AG09319 (cell line): ENCODE data around the gene ATG3.

Source experiments
- DNase-seq: peaks from one replicate; pipeline ENCODE4 v3.0.0-alpha.2; 2010; ENCODE audit warnings: low read depth; ENCODE audit errors: extremely low read depth
- TF ChIP-seq, protein P1 (sequence below): IDR thresholded peaks from 2 replicates; pipeline ENCODE4 v1.5.1; 2011; ENCODE audit warnings: low read depth, mild to moderate bottlenecking, inconsistent platforms, low read length, moderate library complexity

The ATG3 gene

DNA sequence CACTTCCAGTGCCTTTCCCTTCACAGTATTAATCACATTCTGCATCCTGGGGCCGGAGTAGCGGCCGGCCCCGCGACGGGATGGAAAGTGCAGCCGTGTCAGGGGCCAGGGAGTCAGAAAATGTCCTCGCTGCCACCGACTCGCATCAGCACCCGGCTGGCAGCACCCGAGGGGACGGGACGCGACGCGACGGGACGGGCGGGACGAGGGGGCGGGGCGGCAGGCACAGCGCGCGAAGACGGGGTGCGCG, 353 bp downstream of the ATG3 start:
- TF ChIP-seq, protein P1, sequence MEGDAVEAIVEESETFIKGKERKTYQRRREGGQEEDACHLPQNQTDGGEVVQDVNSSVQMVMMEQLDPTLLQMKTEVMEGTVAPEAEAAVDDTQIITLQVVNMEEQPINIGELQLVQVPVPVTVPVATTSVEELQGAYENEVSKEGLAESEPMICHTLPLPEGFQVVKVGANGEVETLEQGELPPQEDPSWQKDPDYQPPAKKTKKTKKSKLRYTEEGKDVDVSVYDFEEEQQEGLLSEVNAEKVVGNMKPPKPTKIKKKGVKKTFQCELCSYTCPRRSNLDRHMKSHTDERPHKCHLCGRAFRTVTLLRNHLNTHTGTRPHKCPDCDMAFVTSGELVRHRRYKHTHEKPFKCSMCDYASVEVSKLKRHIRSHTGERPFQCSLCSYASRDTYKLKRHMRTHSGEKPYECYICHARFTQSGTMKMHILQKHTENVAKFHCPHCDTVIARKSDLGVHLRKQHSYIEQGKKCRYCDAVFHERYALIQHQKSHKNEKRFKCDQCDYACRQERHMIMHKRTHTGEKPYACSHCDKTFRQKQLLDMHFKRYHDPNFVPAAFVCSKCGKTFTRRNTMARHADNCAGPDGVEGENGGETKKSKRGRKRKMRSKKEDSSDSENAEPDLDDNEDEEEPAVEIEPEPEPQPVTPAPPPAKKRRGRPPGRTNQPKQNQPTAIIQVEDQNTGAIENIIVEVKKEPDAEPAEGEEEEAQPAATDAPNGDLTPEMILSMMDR, result no peak
- DNase-seq, result no peak

DNA sequence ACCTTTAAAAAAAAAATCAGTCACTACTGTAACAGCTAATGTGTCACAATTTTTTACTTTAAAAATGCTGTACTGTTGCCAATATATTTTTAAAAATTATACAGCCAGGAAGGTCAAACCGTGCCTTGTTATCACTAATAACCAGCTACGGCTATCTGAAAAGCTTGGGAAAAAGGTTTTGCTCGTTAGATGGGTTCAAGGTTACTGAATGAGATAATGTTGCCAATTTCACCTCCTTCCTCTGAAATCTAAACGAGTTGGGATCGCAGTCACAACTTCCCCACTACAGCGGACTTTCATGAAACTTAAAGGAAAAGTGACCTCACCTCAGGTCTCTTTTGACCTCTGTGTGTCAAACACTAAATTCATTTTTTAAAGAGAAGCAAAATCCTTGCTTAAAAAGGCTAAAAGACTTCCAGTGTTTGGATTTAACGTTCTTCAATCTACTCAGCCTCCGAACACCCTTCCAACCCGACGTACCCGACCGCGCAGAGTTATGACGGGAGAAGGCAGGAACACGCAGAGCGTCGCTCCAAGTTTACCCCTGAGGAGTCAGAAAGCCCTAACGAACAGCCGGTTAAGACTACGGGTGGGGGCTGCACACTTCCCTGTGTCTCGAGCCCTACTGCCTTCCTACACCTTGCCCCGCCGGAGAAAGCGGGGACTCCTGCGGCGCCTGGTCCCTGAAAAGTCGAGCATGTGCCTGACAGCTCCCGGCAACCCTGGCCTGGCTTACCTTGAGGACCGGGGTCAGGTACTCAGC, 860 bp downstream of the ATG3 start:
- TF ChIP-seq, protein P1, result no peak
- peak; percentile 40 for DNase-seq

DNA sequence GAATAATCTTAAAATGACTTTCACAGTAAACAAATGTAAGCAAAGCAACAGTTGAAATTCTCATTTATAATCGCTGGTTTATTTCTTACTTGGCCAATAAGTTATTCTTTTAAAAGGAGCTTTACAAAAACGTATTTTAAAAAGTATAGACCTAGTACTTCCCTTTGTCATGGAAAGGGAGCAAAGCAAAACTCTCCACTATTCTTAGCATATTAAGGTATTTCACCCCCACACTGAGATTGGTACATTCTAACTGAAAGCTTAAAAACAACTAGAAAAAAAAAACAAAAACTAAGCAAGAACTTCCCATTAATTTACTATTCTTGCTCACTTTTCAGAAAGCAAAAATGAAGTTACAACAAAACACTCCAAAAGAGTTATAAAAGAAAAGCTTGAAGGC, 1.5 kb downstream of the ATG3 start:
- no peak for DNase-seq
- TF ChIP-seq, protein P1, result no peak

DNA sequence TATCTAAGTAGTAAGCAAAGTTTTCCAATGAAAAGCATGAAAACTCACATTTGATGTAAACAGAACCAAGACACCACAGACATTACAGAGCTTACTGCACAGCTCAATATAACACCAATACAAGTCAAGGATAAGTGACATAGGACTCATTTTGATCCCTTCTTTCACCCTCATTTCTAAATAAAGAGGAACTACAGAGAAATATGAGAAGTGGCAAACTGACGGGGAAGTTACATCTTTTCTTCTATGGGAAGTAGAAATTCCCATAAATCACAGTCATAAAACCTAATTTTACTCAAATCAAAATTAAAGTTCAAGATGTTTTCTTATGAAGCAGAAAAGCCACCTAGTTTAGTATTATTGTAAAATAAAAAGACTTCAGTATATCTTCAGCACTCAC, 3.8 kb downstream of the ATG3 start:
- TF ChIP-seq, protein P1, result no peak
- no peak for DNase-seq

DNA sequence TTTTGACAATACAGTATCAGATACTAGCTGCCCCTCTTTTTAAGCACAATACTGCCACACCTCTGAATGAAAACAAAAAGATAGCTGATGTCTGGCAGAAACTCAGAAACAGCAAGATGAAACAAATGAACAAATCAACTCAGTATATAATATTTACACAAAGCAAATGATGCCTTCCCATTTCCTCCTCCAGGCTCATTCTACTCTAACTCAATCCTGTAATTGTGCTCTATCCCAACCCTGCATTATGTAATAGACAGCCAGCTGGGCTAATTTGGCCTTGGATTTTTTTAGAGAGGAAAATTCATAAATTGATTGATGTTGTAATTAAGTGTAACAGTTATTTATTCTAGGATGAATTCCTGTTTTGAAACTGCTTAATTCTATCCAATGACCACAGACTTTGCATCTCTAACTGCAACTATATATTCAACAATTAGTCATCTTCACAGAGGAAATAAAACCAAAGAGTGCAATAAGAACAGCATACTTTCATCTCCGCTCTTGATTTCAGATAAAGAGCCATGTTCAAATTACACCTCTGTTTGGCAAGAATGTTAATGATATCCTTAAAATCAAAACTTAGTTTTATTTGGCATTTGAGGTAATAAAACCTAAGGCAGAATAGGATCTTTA, 6.1 kb downstream of the ATG3 start:
- TF ChIP-seq, protein P1, result no peak
- DNase-seq, result peak; percentile 23

DNA sequence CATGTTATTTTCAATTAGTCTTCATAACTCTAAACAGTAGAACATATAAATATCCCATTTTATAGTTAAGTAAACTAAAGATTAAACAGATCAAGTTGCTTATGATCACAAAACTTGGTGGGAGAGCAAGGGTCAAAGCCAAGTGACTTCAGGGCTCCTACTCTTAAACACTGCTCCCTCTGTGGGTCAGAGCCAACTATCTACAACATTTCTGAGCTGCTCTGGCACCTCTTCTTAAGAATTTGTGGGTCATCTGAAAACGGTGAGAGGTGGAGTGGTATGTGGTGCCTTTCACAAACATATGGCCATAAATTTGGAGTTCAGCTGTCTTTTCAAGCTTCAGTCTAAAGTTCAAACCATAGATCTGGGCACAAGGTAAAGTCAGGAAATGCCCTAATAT, 10.9 kb downstream of the ATG3 start:
- TF ChIP-seq, protein P1, result no peak
- DNase-seq, result no peak

DNA sequence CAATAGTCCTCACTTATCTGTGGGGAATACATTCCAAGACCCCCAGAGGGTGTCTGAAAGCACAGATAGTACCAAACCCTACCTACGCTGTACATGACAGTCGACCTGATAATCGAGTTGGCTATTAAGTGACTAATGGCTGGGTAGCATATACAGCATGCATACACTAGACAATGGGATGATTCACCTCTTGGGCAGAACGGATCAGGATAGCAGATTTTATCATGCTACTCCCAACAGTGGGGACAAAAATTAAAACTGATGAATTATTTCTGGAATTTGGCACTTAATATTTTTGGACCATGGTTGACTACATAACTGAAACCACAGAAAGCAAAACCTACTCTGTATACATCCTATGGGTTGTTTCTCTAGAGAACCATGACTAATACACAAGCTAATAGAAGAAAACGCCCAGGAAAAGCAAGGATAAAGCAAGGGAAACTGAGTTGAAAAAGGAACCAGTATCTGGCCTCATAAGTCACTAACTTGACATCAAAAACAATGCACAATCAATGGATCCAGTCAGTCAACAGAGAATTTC, 15.5 kb downstream of the ATG3 start:
- TF ChIP-seq, protein P1, result no peak
- no peak for DNase-seq
